IMR-90 (cell line): ENCODE results near the gene URB1. TPM values are rescaled to one million over a fixed set of nuclear protein-coding genes. Genes with fewer than 3 reads are reported as not detected.

Source experiments
- ATAC-seq: fragments of 200-7000 bp; cut with Tn5 transposase; 2 replicates; pipeline ENCODE4 v1.9.1; 2020; ENCODE audit warnings: low read depth, mild to moderate bottlenecking, moderate library complexity
- BruUV-seq: library from RNA; stranded (reverse); fragments of 400-500 nt; replicated peaks from 2 replicates; lab custom pipeline; 2021; lab: Mats Ljungman, UMichigan
- CTCF ChIA-PET: fragments of 300-600 bp; formaldehyde crosslinking; extraction: SDS; loops from one replicate; lab custom pipeline; 2021; ENCODE audit warnings: antibody characterized with exemption; lab: Yijun Ruan, JAX
- POLR2A ChIA-PET: fragments of 300-600 bp; sonication (Branson Sonifier 250); formaldehyde crosslinking; loops from one replicate; lab custom pipeline; 2022; ENCODE audit warnings: antibody characterized with exemption; ENCODE audit not compliant: unreplicated experiment; lab: Charles Lee
- DNase-seq: peaks from one replicate; pipeline ENCODE4 v3.0.0; 2013
- H2AFZ ChIP-seq: replicated peaks from 2 replicates; pipeline ENCODE3; 2013; ENCODE audit warnings: low read length, mild to moderate bottlenecking; ENCODE audit not compliant: poor library complexity
- H2AK5ac ChIP-seq: 2 replicates; pipeline ENCODE4 v1.6.1; 2013; ENCODE audit warnings: low read depth, low read length, inconsistent platforms
- H2AK9ac ChIP-seq: replicated peaks from 2 replicates; pipeline ENCODE3; 2013; ENCODE audit warnings: mild to moderate bottlenecking, low read depth, low read length, moderate library complexity; ENCODE audit not compliant: poor library complexity
- H2BK120ac ChIP-seq: 2 replicates; pipeline ENCODE4 v1.6.1; 2013; ENCODE audit warnings: low read depth, low read length, inconsistent platforms
- H2BK15ac ChIP-seq: 3 replicates; pipeline ENCODE4 v1.6.1; 2013; ENCODE audit warnings: low read depth, low read length, inconsistent platforms
- H2BK20ac ChIP-seq: 2 replicates; pipeline ENCODE4 v1.6.1; 2013; ENCODE audit warnings: low read depth, mild to moderate bottlenecking, inconsistent platforms, low read length, moderate library complexity
- H2BK5ac ChIP-seq: 2 replicates; pipeline ENCODE4 v1.6.1; 2013; ENCODE audit warnings: mild to moderate bottlenecking, low read depth, low read length, inconsistent platforms; ENCODE audit not compliant: poor library complexity, severe bottlenecking
- H3K14ac ChIP-seq: replicated peaks from 2 replicates; pipeline ENCODE4 v1.6.1; 2013; ENCODE audit warnings: low read depth, low read length, inconsistent platforms
- H3K18ac ChIP-seq: 2 replicates; pipeline ENCODE4 v1.6.1; 2013; ENCODE audit warnings: low read depth, low read length, control low read depth
- H3K23ac ChIP-seq: 2 replicates; pipeline ENCODE4 v1.6.1; 2013; ENCODE audit warnings: low read depth, low read length, inconsistent platforms
- H3K27ac ChIP-seq: 2 replicates; pipeline ENCODE4 v1.5.1; 2013; ENCODE audit warnings: mild to moderate bottlenecking, control low read depth, low read length; ENCODE audit not compliant: insufficient read depth
- H3K27me3 ChIP-seq: 2 replicates; pipeline ENCODE4 v1.6.1; 2013; ENCODE audit warnings: low read length; ENCODE audit not compliant: control insufficient read depth, insufficient read depth
- H3K36me3 ChIP-seq: 2 replicates; pipeline ENCODE4 v1.6.1; 2013; ENCODE audit warnings: low read length, mixed read lengths; ENCODE audit not compliant: control insufficient read depth, insufficient read depth
- H3K4ac ChIP-seq: 2 replicates; pipeline ENCODE4 v1.6.1; 2013; ENCODE audit warnings: low read depth, low read length, inconsistent platforms
- H3K4me1 ChIP-seq: 2 replicates; pipeline ENCODE4 v1.6.1; 2013; ENCODE audit warnings: low read length, mixed read lengths; ENCODE audit not compliant: control insufficient read depth, insufficient read depth
- H3K4me2 ChIP-seq: 2 replicates; pipeline ENCODE4 v1.6.1; 2013; ENCODE audit warnings: low read depth, mild to moderate bottlenecking, control low read depth, low read length, moderate library complexity
- H3K4me3 ChIP-seq: 2 replicates; pipeline ENCODE4 v1.5.1; 2013; ENCODE audit warnings: low read depth, mild to moderate bottlenecking, control low read depth, low read length, moderate library complexity; ENCODE audit not compliant: insufficient read depth
- H3K56ac ChIP-seq: 2 replicates; pipeline ENCODE4 v1.6.1; 2013; ENCODE audit warnings: low read length, inconsistent platforms; ENCODE audit not compliant: insufficient read depth; ENCODE audit errors: extremely low read depth
- H3K79me1 ChIP-seq, 2 experiments: 2 replicates each; pipeline ENCODE4 v1.6.1; 2013; ENCODE audit warnings: low read length in 2 of 2, inconsistent platforms in 1 of 2, low read depth in 1 of 2
- H3K9ac ChIP-seq: 2 replicates; pipeline ENCODE4 v1.6.1; 2013; ENCODE audit warnings: low read depth, low read length, control low read depth
- H3K9me1 ChIP-seq: 2 replicates; pipeline ENCODE4 v1.6.1; 2013; ENCODE audit warnings: low read length, inconsistent platforms; ENCODE audit not compliant: insufficient read depth
- H3K9me3 ChIP-seq: 2 replicates; pipeline ENCODE4 v1.6.1; 2013; ENCODE audit warnings: low read length; ENCODE audit not compliant: control insufficient read depth, insufficient read depth
- H4K20me1 ChIP-seq: 2 replicates; pipeline ENCODE4 v1.6.1; 2013; ENCODE audit warnings: low read length, inconsistent platforms; ENCODE audit not compliant: insufficient read depth
- H4K5ac ChIP-seq: 2 replicates; pipeline ENCODE4 v1.6.1; 2013; ENCODE audit warnings: mild to moderate bottlenecking, low read depth, low read length, control low read depth
- H4K8ac ChIP-seq, 2 experiments: 2 replicates each; pipeline ENCODE4 v1.6.1; 2013; ENCODE audit warnings: low read depth in 2 of 2, low read length in 2 of 2, control low read depth in 1 of 2, inconsistent platforms in 1 of 2
- H4K91ac ChIP-seq: 2 replicates; pipeline ENCODE4 v1.6.1; 2013; ENCODE audit warnings: low read depth, low read length, inconsistent platforms; ENCODE audit not compliant: insufficient read depth
- CEBPB ChIP-seq: IDR thresholded peaks from 2 replicates; pipeline ENCODE4 v1.6.1; 2012; ENCODE audit warnings: low read depth, low read length, improper control_type of control experiment
- MAFK ChIP-seq: IDR thresholded peaks from 2 replicates; pipeline ENCODE4 v1.6.1; 2012; ENCODE audit warnings: low read depth, low read length, improper control_type of control experiment
- MAZ ChIP-seq: IDR thresholded peaks from 2 replicates; pipeline ENCODE4 v1.6.1; 2012; ENCODE audit warnings: low read depth, mild to moderate bottlenecking, low read length, improper control_type of control experiment, moderate library complexity, borderline replicate concordance
- NFE2L2 ChIP-seq: fragments of 150-350 bp; IDR thresholded peaks from 2 replicates; pipeline ENCODE4 v1.6.1; 2016; ENCODE audit warnings: low read depth, mild to moderate bottlenecking, low read length
- POLR2A ChIP-seq: IDR thresholded peaks from 2 replicates; pipeline ENCODE4 v1.6.1; 2012; ENCODE audit warnings: mild to moderate bottlenecking, low read depth, low read length
- RCOR1 ChIP-seq: IDR thresholded peaks from 2 replicates; pipeline ENCODE4 v1.6.1; 2012; ENCODE audit warnings: mild to moderate bottlenecking, low read length, improper control_type of control experiment; ENCODE audit not compliant: insufficient replicate concordance
- RFX5 ChIP-seq: IDR thresholded peaks from 2 replicates; pipeline ENCODE4 v1.8.0; 2012; ENCODE audit warnings: low read depth, mild to moderate bottlenecking, low read length, moderate library complexity
- USF2 ChIP-seq: fragments of 150-350 bp; IDR thresholded peaks from 2 replicates; pipeline ENCODE4 v1.6.1; 2017; ENCODE audit warnings: mild to moderate bottlenecking, antibody characterized with exemption, low read length, low read depth
- WGBS, 2 experiments: methylation state at CpG; one replicate each; pipeline versions ENCODE4 v1.1.5 to v1.1.7; 2013; ENCODE audit warnings: missing lambda C conversion rate in 2 of 2; ENCODE audit not compliant: insufficient read length in 1 of 2; ENCODE audit errors: extremely low coverage in 2 of 2; 5-methylcytosine and 5-hydroxymethylcytosine counted together
- dilution Hi-C: fragments of 300-500 bp; cut with HindIII; formaldehyde crosslinking; loops from one replicate; pipeline ENCODE4 v1.14.3; 2018; ENCODE audit warnings: low sequenced_read_pairs; ENCODE audit not compliant: unreplicated experiment
- in situ Hi-C: fragments of 300-500 bp; cut with MboI; formaldehyde crosslinking; loops from 3 replicates; pipeline ENCODE4 v1.14.3; 2019; ENCODE audit warnings: low sequenced_read_pairs, inconsistent platforms, mixed read lengths
- intact Hi-C: fragments of 100-400 bp; cut with micrococcal nuclease; formaldehyde crosslinking; loops from 2 replicates; pipeline ENCODE4 v1.10.0; 2022
- polyA plus RNA-seq, 3 experiments: library from polyadenylated mRNA; depleted of rRNA; stranded (reverse); fragments of >200 nt; gene quantifications; 2 replicates each; pipeline ENCODE4 v1.2.3, GENCODE V29; 2012; ENCODE audit warnings: low replicate concordance in 1 of 3
- total RNA-seq: library from RNA; depleted of rRNA; stranded (reverse); fragments of >200 nt; gene quantifications from 2 replicates; pipeline ENCODE4 v1.2.3, GENCODE V29; 2012
- TF ChIP-seq, protein P1 (sequence below): fragments of 150-350 bp; IDR thresholded peaks from 2 replicates; pipeline ENCODE4 v1.6.1; 2016; ENCODE audit warnings: low read depth, mild to moderate bottlenecking, low read length, moderate library complexity, borderline replicate concordance

URB1 gene
- total and polyA plus RNA-seq, 2 of the 4 experiments (the other 2 are of a cell fraction): 9.2 to 12.7 TPM

- Histone ChIP-seq H3K9me1 (no peaks in the 10 kb centered on the region; the same call in 1 of the 2 replicates), H3K18ac (no peak overlapping the region), H3K27ac (no peak overlapping the region), H2AFZ (no peak overlapping the region), H4K20me1 (no peaks in the 10 kb centered on the region), H3K4ac (no peak overlapping the region), H2AK5ac (no peak overlapping the region), H2AK9ac (no peak overlapping the region), H3K27me3 (peaks cover 6% of the 10 kb centered on the region; the same call in 1 of the 2 replicates), H4K8ac (no peak overlapping the region), H2BK20ac (no peak overlapping the region), H2BK15ac (no peak overlapping the region), H2BK120ac (no peak overlapping the region), H3K9me3 (no peaks in the 10 kb centered on the region), H4K5ac (no peak overlapping the region), H3K79me1 (no peaks in the 10 kb centered on the region), H3K14ac (no peak overlapping the region), H3K4me1 (peaks cover 10% of the 10 kb centered on the region), H3K36me3 (no peaks in the 10 kb centered on the region), H3K4me2 (no peak overlapping the region), H4K91ac (no peak overlapping the region), H2BK5ac (no peak overlapping the region), H3K9ac (no peak overlapping the region), H3K23ac (no peak overlapping the region; the same call in 1 of the 2 replicates), H3K56ac (no peak overlapping the region), H3K4me3 (no peak overlapping the region)
- ChIA-PET POLR2A (no interaction called here), CTCF (interaction anchor here (0.6 to 1.7 kb wide), 3 partner anchors 100 to 185 kb away, joined by 3 to 9 read pairs (median 4); no protein-coding TSS in a partner anchor)
- BruUV-seq: no TSS peak
- dilution Hi-C loops: no loop called here
- DNase-seq (no peak), ATAC-seq (no peak)
- intact Hi-C loops: loop anchor here (10.0 kb wide), 1 partner anchor 79 kb away; no protein-coding TSS in a partner anchor
- in situ Hi-C loops: no loop called here
- 47% methylated on average over 6 of the region's 11 CpGs; no CpG with 5 or more reads in 1 of the 2 experiments for WGBS, 2 experiments
- no peak for TF ChIP-seq MAZ
- no peak for TF ChIP-seq CEBPB
- no peak for TF ChIP-seq MAFK
- TF ChIP-seq RCOR1: no peak
- no peak for TF ChIP-seq NFE2L2
- no peak for TF ChIP-seq POLR2A
- TF ChIP-seq, protein P1, sequence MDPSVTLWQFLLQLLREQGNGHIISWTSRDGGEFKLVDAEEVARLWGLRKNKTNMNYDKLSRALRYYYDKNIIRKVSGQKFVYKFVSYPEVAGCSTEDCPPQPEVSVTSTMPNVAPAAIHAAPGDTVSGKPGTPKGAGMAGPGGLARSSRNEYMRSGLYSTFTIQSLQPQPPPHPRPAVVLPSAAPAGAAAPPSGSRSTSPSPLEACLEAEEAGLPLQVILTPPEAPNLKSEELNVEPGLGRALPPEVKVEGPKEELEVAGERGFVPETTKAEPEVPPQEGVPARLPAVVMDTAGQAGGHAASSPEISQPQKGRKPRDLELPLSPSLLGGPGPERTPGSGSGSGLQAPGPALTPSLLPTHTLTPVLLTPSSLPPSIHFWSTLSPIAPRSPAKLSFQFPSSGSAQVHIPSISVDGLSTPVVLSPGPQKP: no peak
- no peak for TF ChIP-seq RFX5
- no peak for TF ChIP-seq USF2
Measured at GRCh38 chr21:32415451-32416398, 22.9 kb upstream of the URB1 start.
